ENCODE data around the gene PCSK4. TPM values are rescaled to one million over a fixed set of nuclear protein-coding genes. Genes with fewer than 3 reads are reported as not detected.
A peak's percentile ranks its signal among the peaks of the same experiment; 100 is the strongest.

PCSK4 gene
- total RNA-seq, 3 donors from 2014 or later = 0.46 to 0.50 (median 0.49) TPM

- no peaks in the 10 kb centered on the region for H3K27me3 Mint-ChIP-seq (ENCODE audit: low read depth)
- H3K9me3 Mint-ChIP-seq = no peaks in the 10 kb centered on the region
- ATAC-seq (no peak), DNase-seq (no peak)
- H3K4me3 Mint-ChIP-seq = peak overlapping the region; percentile 64
- no peaks in the 10 kb centered on the region for H3K36me3 Mint-ChIP-seq (ENCODE audit: insufficient read depth)
- peaks cover 12% of the 10 kb centered on the region for H3K4me1 Mint-ChIP-seq (ENCODE audit: low read depth)
Observed at GRCh38 chr19:1491849-1492170, 1.7 kb upstream of the PCSK4 start.

GRCh38 chr19:1491114-1491848 lies 1.1 kb upstream of the PCSK4 start, which contains the start of gene REEP6:
Gene REEP6, plus strand, starts transcription at chr19:1491181. Its CDS starts 89 bp downstream, at chr19:1491270.
- DNase-seq (no peak), ATAC-seq (no peak)
- Mint-ChIP-seq H3K27me3 (ENCODE audit: low read depth) (no peaks in the 10 kb centered on the region), H3K36me3 (ENCODE audit: insufficient read depth) (no peaks in the 10 kb centered on the region), H3K4me1 (ENCODE audit: low read depth) (peaks cover 12% of the 10 kb centered on the region), H3K9me3 (no peaks in the 10 kb centered on the region), H3K4me3 (peak within 1 kb of the TSS; percentile 84)

GRCh38 chr19:1489463-1490310 lies 463 bp downstream of the PCSK4 start:
- Mint-ChIP-seq H3K4me3 (peak overlapping the region; percentile 37), H3K4me1 (ENCODE audit: low read depth) (peaks cover 12% of the 10 kb centered on the region), H3K27me3 (ENCODE audit: low read depth) (no peaks in the 10 kb centered on the region), H3K9me3 (no peaks in the 10 kb centered on the region), H3K36me3 (ENCODE audit: insufficient read depth) (no peaks in the 10 kb centered on the region)
- ATAC-seq (no peak), DNase-seq (no peak)

- ATAC-seq (no peak), DNase-seq (no peak)
- Mint-ChIP-seq H3K36me3 (ENCODE audit: insufficient read depth) (no peaks in the 10 kb centered on the region), H3K9me3 (no peaks in the 10 kb centered on the region), H3K4me3 (no peak overlapping the region), H3K27me3 (ENCODE audit: low read depth) (no peaks in the 10 kb centered on the region), H3K4me1 (ENCODE audit: low read depth) (peaks cover 12% of the 10 kb centered on the region)
Observed at GRCh38 chr19:1488282-1488601, 1.9 kb downstream of the PCSK4 start.

GRCh38 chr19:1487576-1488281 lies 2.4 kb downstream of the PCSK4 start:
- peaks cover 12% of the 10 kb centered on the region for H3K4me1 Mint-ChIP-seq (ENCODE audit: low read depth)
- no peaks in the 10 kb centered on the region for H3K36me3 Mint-ChIP-seq (ENCODE audit: insufficient read depth)
- H3K27me3 Mint-ChIP-seq (ENCODE audit: low read depth) = no peaks in the 10 kb centered on the region
- DNase-seq (no peak), ATAC-seq (no peak)
- no peak overlapping the region for H3K4me3 Mint-ChIP-seq
- H3K9me3 Mint-ChIP-seq = no peaks in the 10 kb centered on the region

GRCh38 chr19:1486720-1487575 lies 3.2 kb downstream of the PCSK4 start:
- DNase-seq = no peak
- H3K27me3 Mint-ChIP-seq (ENCODE audit: low read depth) = no peaks in the 10 kb centered on the region
- H3K9me3 Mint-ChIP-seq = no peaks in the 10 kb centered on the region
- H3K4me1 Mint-ChIP-seq (ENCODE audit: low read depth) = peaks cover 11% of the 10 kb centered on the region
- H3K36me3 Mint-ChIP-seq (ENCODE audit: insufficient read depth) = no peaks in the 10 kb centered on the region
- H3K4me3 Mint-ChIP-seq = no peak overlapping the region
- no peak for ATAC-seq

- Mint-ChIP-seq H3K4me3 (no peak overlapping the region), H3K27me3 (ENCODE audit: low read depth) (no peaks in the 10 kb centered on the region), H3K36me3 (ENCODE audit: insufficient read depth) (no peaks in the 10 kb centered on the region), H3K4me1 (ENCODE audit: low read depth) (peaks cover 5% of the 10 kb centered on the region), H3K9me3 (no peaks in the 10 kb centered on the region)
- DNase-seq (no peak), ATAC-seq (no peak)
Observed at GRCh38 chr19:1483979-1484428, 6.1 kb downstream of the PCSK4 start.

GRCh38 chr19:1483131-1483978 lies 6.8 kb downstream of the PCSK4 start:
- DNase-seq (no peak), ATAC-seq (no peak)
- H3K9me3 Mint-ChIP-seq = no peaks in the 10 kb centered on the region
- H3K27me3 Mint-ChIP-seq (ENCODE audit: low read depth) = no peaks in the 10 kb centered on the region
- H3K4me3 Mint-ChIP-seq = no peak overlapping the region
- H3K4me1 Mint-ChIP-seq (ENCODE audit: low read depth) = peaks cover 5% of the 10 kb centered on the region
- no peaks in the 10 kb centered on the region for H3K36me3 Mint-ChIP-seq (ENCODE audit: insufficient read depth)

- Mint-ChIP-seq H3K36me3 (ENCODE audit: insufficient read depth) (peaks cover under 1% of the 10 kb centered on the region), H3K9me3 (no peaks in the 10 kb centered on the region), H3K27me3 (ENCODE audit: low read depth) (no peaks in the 10 kb centered on the region), H3K4me3 (no peak overlapping the region), H3K4me1 (ENCODE audit: low read depth) (peaks cover 6% of the 10 kb centered on the region)
- no peak for ATAC-seq
- no peak for DNase-seq
Observed at GRCh38 chr19:1482361-1483130, 7.6 kb downstream of the PCSK4 start.

GRCh38 chr19:1481893-1482360 lies 8.2 kb downstream of the PCSK4 start:
- H3K36me3 Mint-ChIP-seq (ENCODE audit: insufficient read depth) = peaks cover 2% of the 10 kb centered on the region
- ATAC-seq = no peak
- H3K9me3 Mint-ChIP-seq = no peaks in the 10 kb centered on the region
- H3K4me3 Mint-ChIP-seq = no peak overlapping the region
- DNase-seq = no peak
- H3K4me1 Mint-ChIP-seq (ENCODE audit: low read depth) = peaks cover 10% of the 10 kb centered on the region
- H3K27me3 Mint-ChIP-seq (ENCODE audit: low read depth) = no peaks in the 10 kb centered on the region

- DNase-seq (no peak), ATAC-seq (no peak)
- Mint-ChIP-seq H3K36me3 (ENCODE audit: insufficient read depth) (peaks cover 2% of the 10 kb centered on the region), H3K4me3 (no peak overlapping the region), H3K4me1 (ENCODE audit: low read depth) (peaks cover 10% of the 10 kb centered on the region), H3K27me3 (ENCODE audit: low read depth) (no peaks in the 10 kb centered on the region), H3K9me3 (no peaks in the 10 kb centered on the region)
Observed at GRCh38 chr19:1481224-1481892, 8.8 kb downstream of the PCSK4 start.

Data from activated T-cell treated with anti-CD3 and anti-CD28 coated beads, Interleukin-2, amount 50 U/mL, for 4 hours (primary cell).